A673 (cell line): ENCODE results near the gene ST6GALNAC2.

ENCODE experiments used
- CTCF ChIP-seq: fragments of 300-800, 200-600 bp; sonication (generic); conservative IDR thresholded peaks from 2 replicates; pipeline ENCODE4 v1.5.1; 2017; ENCODE audit warnings: low read depth, mild to moderate bottlenecking, antibody characterized with exemption, low read length, moderate library complexity, mixed read lengths
- EZH2 ChIP-seq: fragments of 200-600 bp; sonication (generic); IDR thresholded peaks from 2 replicates; pipeline ENCODE4 v1.6.1; 2017; ENCODE audit warnings: borderline replicate concordance, low read depth, mild to moderate bottlenecking, mixed read lengths, antibody characterized with exemption, low read length; ENCODE audit not compliant: poor library complexity, severe bottlenecking

- TF ChIP-seq CTCF (no peak), EZH2 (no peak)
Observed at GRCh38 chr17:76562734-76563148, 22.9 kb downstream of the ST6GALNAC2 start.
